ENCODE measurements around the gene MICALL2. TPM values are rescaled to one million over a fixed set of nuclear protein-coding genes. Genes with fewer than 3 reads are reported as not detected.
"Not testable (repeated sequence)": the region's sequence is repeated elsewhere in the genome, so short reads cannot be mapped to it uniquely, and the experiment has no call there.

Gene MICALL2
- total RNA-seq, 1 donor from 2014 or later = 10.1 TPM

- DNase-seq (ENCODE audit: low read depth) = no peak
Measured at GRCh38 chr7:1447551-1448244, 11.6 kb downstream of the MICALL2 start.

GRCh38 chr7:1447112-1447511 is 12.2 kb downstream of the MICALL2 start:
- DNase-seq (ENCODE audit: low read depth) = no peak

GRCh38 chr7:1446620-1447032 is 12.6 kb downstream of the MICALL2 start:
- DNase-seq (ENCODE audit: low read depth) = no peak

GRCh38 chr7:1446026-1446425 is 13.2 kb downstream of the MICALL2 start:
- peak; percentile 33 for DNase-seq (ENCODE audit: low read depth)

GRCh38 chr7:1445341-1445740 is 13.9 kb downstream of the MICALL2 start:
- DNase-seq (ENCODE audit: low read depth) = no peak

GRCh38 chr7:1444925-1445322 is 14.3 kb downstream of the MICALL2 start:
- no peak for DNase-seq (ENCODE audit: low read depth)

GRCh38 chr7:1444214-1444924 is 14.9 kb downstream of the MICALL2 start:
- DNase-seq (ENCODE audit: low read depth) = no peak

GRCh38 chr7:1443587-1444200 is 15.6 kb downstream of the MICALL2 start:
- not testable (repeated sequence) for DNase-seq (ENCODE audit: low read depth)

- DNase-seq (ENCODE audit: low read depth) = no peak
Measured at GRCh38 chr7:1442355-1443124, 16.7 kb downstream of the MICALL2 start.

GRCh38 chr7:1441615-1442354 is 17.5 kb downstream of the MICALL2 start:
- no peak for DNase-seq (ENCODE audit: low read depth)

GRCh38 chr7:1440620-1441019 is 18.6 kb downstream of the MICALL2 start:
- no peak for DNase-seq (ENCODE audit: low read depth)

GRCh38 chr7:1439373-1440363 is 19.6 kb downstream of the MICALL2 start:
- DNase-seq (ENCODE audit: low read depth) = no peak

- no peak for DNase-seq (ENCODE audit: low read depth)
Measured at GRCh38 chr7:1438821-1439220, 20.4 kb downstream of the MICALL2 start.

- no peak for DNase-seq (ENCODE audit: low read depth)
Measured at GRCh38 chr7:1438208-1438607, 21.1 kb downstream of the MICALL2 start.

- DNase-seq (ENCODE audit: low read depth) = no peak
Measured at GRCh38 chr7:1437155-1437880, 22.0 kb downstream of the MICALL2 start.

GRCh38 chr7:1436608-1437007 is 22.7 kb downstream of the MICALL2 start:
- no peak for DNase-seq (ENCODE audit: low read depth)

- no peak for DNase-seq (ENCODE audit: low read depth)
Measured at GRCh38 chr7:1434891-1435670, 24.2 kb downstream of the MICALL2 start.

- DNase-seq (ENCODE audit: low read depth) = no peak
Measured at GRCh38 chr7:1434165-1434718, 25.0 kb downstream of the MICALL2 start.
